Kidney tubule cell (primary cell): ENCODE data around the gene TUBA8.
"Not testable (repeated sequence)": the region's sequence is repeated elsewhere in the genome, so short reads cannot be mapped to it uniquely, and the experiment has no call there.

Experiments used
- DNase-seq: peaks from one replicate; pipeline ENCODE4 v3.0.0-alpha.2; 2018; ENCODE audit warnings: low spot score

Gene TUBA8

GRCh38 chr22:18106550-18107341 is 3.9 kb upstream of the TUBA8 start:
- DNase-seq, result not testable (repeated sequence)

DNA sequence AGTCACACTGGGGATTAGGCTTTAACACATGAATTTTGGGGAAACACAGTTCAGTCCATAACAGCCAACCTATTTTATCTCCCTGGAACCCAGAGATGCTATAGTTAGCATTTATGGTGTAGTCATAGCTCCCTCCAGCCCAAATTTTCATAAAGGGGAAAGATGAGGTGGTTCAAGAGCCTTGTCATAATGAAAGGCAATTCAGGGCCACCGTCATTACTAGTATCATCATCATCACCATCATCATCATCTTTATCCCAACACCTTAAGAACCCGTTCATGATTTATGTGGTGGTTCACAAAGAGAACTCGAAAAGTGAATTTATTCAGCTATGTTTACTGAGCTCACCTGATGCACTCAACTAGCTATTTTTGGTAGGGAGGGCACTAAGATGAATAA is 2.4 kb upstream of the TUBA8 start:
- no peak for DNase-seq

DNA sequence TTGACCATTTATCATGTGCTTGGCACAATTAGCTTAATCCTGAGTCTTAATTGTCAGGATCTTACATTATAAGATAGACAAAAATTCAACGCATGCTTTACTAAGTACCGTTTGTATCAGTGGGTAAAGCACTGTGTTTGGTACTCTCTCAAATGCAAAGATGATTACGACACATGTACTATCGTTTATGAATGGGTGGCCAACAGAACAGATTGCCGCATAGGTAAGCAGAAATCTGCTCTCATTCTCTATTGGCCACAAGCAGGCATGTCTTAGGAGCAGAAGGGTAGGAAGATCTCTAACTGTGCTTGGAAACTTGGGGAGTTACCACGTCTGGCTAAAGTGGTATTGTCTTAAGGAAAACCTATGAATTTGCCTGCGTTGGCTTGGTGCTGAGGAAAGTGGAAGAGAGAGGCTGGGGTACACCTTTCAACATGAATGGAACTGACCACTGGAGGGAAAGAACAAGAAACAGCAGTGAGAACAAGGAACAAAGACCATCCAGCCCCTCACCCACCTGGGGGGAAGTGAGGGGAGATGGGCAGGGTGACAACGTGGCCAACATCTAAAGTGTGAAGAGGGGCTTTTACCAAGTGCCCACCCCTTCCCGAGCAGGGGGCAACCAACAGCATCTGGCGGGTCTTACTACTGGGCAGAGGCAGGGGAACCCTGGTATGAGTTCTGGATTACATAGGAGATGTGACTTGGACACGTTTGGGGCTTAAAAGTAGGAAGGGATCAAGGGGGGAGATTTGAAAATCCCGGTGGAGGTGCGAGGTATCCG is 1.0 kb upstream of the TUBA8 start:
- no peak for DNase-seq

DNA sequence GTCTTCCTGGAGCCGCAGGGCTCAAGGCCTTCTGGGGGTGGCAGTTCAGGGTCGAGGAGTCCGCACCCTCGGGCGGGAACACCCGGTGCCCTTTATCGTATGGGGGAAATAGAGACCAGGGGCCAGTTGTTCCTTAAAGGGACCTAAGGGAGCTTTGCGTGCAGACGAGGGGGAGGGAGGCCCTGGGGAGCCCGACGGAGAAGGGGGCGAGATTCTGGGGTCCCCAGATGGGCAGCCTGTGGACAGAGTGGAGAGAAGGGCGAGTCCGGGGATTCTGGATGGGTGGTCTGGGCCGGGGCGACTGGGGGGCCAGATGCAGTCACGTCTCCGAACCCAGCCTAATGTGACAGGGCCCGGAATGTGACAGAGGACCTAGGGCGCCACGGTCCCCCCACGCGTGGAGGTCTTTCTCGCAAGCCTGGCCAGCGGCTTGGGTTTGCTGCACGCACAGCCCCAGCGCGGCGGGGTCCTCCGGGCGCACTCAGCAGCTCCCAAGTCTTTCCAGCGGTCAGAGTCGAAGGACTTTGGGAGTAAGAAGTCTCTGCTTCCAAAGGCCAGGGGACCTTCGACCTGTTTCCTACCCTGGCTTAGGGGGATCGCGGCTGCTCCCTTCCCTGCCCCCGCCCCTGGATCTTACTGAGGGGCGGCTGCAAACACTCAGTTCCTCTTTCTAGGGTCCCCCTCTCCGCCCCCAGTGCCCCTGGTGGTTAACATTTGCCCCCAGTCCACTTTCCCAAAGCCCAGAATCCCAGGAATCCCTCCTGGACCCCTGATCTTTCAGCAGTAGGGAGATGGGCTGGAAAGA is 547 bp downstream of the TUBA8 start:
- no peak for DNase-seq

DNA sequence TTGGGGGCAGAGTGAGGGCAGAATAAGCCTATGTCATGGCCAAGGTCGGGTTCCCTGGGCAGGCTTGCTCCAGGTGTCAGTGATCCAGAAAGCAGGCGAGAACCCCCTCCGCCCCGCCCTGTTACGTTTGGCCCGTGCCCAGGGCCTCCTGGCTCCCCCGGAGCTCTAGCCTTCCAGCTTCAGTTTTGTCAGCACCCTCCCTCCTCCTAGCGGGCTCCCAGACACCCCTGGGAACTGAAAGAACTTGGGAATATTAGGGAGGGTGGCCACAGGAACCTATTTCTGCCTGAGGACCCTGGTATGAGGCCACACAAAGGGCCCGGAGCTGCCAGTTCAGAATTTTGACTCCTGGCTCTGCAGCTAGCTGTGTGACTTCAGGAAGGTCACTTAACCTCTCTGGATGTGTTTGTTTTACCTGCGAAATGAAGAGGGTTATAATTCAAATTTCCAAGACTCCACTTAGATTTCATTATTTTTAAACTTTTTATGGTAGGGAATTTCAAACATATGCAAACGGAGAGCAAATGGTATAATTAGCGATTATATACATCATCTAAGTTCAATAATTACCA is 1.2 kb downstream of the TUBA8 start:
- DNase-seq, result no peak

- no peak for DNase-seq
Observed at GRCh38 chr22:18112440-18112839, 1.8 kb downstream of the TUBA8 start.

GRCh38 chr22:18113680-18114394 is 3.2 kb downstream of the TUBA8 start:
- DNase-seq, result no peak

- DNase-seq, result no peak
Observed at GRCh38 chr22:18114495-18114894, 3.9 kb downstream of the TUBA8 start.

DNA sequence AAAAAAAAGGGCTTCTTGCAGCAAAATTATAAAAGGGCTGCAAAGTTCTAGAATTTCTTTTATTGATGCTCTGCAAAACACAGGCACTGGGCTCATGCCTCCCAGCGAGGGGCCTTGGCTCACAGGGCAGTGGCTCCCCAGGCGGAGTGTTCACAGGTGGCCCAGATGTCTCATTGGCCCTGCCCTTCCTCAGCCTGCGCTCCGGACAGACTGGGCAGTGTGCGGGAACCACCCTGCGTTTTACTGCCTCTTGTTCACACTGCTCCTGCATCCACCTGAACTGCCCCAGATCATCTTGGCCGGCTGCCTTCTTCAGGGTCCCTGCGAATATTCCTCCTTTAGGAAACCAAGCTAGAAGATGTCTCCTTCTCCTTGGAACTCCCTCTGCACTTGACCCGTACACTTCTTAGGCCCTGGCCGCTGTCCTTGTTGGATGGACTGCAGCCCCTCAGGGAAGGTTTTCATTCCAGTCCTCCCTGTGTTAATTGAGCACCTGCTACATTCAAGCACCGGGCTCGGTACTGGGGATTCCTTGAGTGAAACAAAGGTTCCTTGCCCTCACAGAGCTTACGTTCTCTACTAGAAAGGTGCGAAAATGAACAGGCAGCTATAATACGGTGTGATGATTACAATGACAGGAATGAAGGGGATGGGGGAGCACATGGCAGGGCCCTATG is 4.5 kb downstream of the TUBA8 start:
- no peak for DNase-seq

- DNase-seq, result no peak
Observed at GRCh38 chr22:18115906-18116371, 5.3 kb downstream of the TUBA8 start.

GRCh38 chr22:18116634-18117033 is 6.0 kb downstream of the TUBA8 start:
- DNase-seq, result no peak

GRCh38 chr22:18118345-18118915 is 7.8 kb downstream of the TUBA8 start:
- DNase-seq, result no peak

- peak; percentile 30 for DNase-seq
Observed at GRCh38 chr22:18119409-18120110, 9.0 kb downstream of the TUBA8 start.

DNA sequence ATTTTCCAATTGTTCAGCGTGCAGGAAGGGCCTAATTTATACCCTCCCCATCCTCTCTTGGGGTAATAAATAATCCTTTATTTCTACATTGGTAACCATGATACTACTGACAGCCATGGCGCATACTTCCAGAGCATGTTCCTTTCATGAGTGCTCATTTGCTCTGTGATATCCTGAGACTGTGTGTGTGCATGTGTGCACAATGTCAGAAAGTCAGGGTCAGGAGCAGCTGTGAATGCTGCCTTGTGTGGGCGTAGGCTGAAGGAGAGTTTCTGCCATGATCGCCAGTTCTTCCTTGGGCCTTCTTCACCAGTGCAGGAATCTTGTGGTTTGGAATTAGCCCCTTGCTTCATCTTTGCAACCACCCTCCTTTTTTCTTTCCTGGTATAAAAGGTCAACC is 10.2 kb downstream of the TUBA8 start:
- DNase-seq, result no peak

DNA sequence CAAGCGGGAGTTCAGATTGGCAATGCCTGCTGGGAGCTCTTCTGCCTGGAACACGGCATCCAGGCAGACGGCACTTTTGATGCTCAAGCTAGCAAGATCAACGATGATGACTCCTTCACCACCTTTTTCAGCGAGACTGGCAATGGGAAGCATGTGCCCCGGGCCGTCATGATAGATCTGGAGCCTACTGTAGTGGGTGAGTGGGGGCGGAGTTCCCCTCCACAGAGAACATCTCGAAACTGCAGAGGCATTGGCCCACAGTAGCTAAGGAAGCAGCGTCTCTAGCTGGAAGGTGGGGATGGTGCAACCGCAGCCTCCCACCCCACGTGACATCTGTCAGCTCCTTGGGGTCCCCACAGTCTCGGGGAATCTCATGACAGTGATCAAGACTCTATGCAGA is 10.9 kb downstream of the TUBA8 start:
- DNase-seq, result no peak

- no peak for DNase-seq
Observed at GRCh38 chr22:18121954-18122554, 11.4 kb downstream of the TUBA8 start.

DNA sequence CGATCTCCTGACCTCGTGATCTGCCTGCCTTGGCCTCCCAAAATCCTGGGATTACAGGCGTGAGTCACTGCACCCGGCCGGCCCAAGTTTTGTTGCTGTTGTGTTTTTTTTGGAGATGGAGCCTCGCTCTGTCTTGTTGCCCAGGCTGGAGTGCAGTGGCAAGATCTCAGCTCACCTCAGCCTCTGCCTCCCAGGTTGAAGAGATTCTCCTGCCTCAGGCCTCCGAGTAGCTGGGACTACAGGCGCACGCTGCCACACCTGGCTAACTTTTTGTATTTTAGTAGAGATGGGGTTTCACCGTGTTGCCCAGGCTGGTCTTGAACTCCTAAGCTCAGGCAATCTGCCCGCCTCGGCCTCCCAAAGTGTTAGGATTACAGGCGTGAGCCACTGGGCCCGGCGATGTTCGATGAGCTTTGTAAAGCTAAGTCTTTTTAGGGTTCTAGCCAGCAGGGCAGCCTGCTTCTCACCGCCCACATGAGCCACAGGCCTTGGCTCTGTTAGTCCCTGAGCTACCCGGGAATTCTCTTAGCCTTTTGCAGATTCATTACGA is 12.9 kb downstream of the TUBA8 start:
- not testable (repeated sequence) for DNase-seq

GRCh38 chr22:18126606-18127005 is 16.0 kb downstream of the TUBA8 start:
- DNase-seq, result no peak

- no peak for DNase-seq
Observed at GRCh38 chr22:18130018-18130417, 19.4 kb downstream of the TUBA8 start.
